IPS-18c (cell line): ENCODE results near the gene FAM24B.
"Not testable (repeated sequence)": the region's sequence is repeated elsewhere in the genome, so short reads cannot be mapped to it uniquely, and the experiment has no call there.

Experiments used
- H3K4me3 ChIP-seq: 2 replicates; pipeline ENCODE4 v1.7.0; 2013; ENCODE audit warnings: low read depth, mild to moderate bottlenecking, low read length, moderate library complexity; ENCODE audit not compliant: insufficient read depth
- H3K9me3 ChIP-seq: one replicate; pipeline ENCODE4 v1.6.1; 2013; ENCODE audit warnings: mild to moderate bottlenecking, low read length, moderate library complexity; ENCODE audit not compliant: control insufficient read depth, insufficient read depth

The FAM24B gene

DNA sequence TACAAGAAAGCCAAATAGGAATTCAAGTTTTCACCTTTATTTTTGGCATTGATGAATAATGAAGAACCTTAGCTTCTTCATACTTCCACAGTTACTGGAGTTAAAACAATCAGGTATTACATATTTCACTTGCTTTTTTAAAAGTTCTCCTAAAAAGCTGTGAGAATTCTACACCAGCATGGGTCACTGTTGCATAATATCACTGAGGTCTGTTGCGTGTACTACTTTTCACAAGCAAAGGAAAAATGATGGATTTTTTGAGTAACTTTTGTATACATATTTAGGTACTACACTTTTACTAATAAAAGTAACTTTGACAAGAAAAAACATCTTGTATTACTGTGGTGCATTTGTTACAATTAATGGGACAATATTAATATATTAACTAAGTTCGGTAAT lies 15.2 kb downstream of the FAM24B start:
- Histone ChIP-seq H3K9me3 (peaks cover 8% of the 10 kb centered on the region), H3K4me3 (no peak overlapping the region)

GRCh38 chr10:122863216-122864193 lies 15.9 kb downstream of the FAM24B start:
- Histone ChIP-seq H3K9me3 (peaks cover 8% of the 10 kb centered on the region), H3K4me3 (no peak overlapping the region)

DNA sequence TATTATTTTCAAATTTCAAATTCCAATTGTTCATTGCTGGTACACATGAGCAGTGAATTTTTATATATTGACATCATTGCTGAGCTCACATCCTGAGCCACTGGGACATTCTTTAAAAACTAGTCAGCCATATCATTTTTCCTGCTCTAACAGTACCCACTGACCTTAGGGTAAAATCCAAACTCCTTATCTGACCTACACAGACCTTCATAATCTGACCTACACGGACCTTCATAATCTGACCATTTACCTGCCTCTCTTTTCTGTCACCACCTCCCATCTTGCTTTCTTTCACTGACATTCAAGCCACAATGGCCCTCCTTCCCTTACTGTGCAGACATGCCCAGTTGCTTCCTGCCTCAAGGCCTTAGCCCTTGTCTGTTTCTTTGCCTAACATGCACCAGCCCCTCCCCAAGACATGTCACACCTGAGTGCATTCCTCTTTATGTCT lies 17.6 kb downstream of the FAM24B start:
- H3K4me3 ChIP-seq: no peak overlapping the region
- peaks cover 3% of the 10 kb centered on the region for H3K9me3 ChIP-seq

DNA sequence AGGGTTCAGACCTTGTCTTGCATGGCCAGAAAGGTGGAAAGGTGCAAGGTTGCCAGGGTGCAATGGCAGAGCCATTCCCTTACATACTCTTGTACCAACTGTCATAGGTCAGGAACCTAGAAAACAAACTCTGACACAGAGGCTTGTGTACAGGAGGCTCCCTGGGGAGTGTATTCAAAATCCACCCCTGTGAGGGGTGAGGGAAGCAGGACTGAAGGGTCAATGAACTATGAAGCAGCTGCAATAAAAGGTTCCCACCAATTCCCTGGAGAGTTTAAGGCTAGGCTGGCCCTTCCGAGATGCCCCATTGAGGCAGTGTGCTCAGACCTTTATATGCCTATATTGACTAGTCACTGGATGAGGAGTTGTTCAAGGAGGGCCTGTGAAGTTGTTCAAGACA lies 19.9 kb downstream of the FAM24B start:
- Histone ChIP-seq H3K4me3 (no peak overlapping the region), H3K9me3 (no peaks in the 10 kb centered on the region)

DNA sequence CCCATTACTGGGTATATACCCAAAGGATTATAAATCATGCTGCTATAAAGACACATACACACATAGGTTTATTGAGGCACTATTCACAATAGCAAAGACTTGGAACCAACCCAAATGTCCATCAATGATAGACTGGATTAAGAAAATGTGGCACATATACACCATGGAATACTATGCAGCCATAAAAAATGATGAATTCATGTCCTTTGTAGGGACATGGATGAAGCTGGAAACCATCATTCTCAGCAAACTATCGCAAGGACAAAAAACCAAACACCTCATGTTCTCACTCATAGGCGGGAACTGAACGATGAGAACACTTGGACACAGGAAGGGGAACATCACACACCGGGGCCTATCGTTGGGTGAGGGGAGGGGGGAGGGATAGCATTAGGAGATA lies 21.3 kb downstream of the FAM24B start:
- H3K4me3 ChIP-seq, H3K9me3 ChIP-seq: not testable (repeated sequence)

DNA sequence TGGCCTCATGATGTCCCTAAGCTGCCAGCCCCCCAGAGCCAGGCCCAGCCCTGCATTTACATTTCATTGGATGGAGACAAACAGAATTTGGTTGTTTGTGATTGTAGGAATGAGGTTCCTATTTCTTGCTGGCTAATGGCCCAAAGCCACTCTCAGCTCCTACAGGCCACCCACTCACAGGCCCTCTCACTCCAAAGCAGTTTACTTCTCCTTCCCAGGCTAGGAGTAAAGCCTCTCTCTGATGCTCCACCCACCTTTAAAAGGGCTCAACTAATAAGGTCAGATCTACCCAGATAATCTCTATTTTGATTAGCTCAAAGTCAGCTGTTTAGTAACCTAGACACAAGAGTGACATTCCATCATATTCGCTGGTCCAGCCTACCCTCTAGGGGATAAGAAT lies 22.5 kb downstream of the FAM24B start:
- H3K9me3 ChIP-seq: no peaks in the 10 kb centered on the region
- no peak overlapping the region for H3K4me3 ChIP-seq

DNA sequence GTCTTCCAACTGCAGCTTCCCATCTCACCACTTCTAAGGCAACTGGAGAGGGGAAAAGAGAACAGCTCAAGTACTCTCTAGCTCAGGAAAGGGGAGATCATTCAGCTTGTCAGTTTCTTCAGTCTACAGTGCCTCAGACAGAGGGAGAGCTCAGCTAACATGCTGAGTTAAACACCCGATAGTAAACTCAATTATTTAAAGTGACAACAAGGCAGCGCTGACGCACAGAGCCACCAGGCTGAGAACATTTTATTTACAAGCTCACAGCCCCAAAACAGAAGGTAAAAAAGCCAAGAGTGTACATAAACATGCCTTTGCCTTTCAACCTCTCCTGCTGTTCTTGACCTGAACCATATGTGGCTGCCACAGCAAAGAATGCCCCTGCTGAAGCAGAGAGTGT lies 23.6 kb downstream of the FAM24B start:
- Histone ChIP-seq H3K9me3 (no peaks in the 10 kb centered on the region), H3K4me3 (no peak overlapping the region)

DNA sequence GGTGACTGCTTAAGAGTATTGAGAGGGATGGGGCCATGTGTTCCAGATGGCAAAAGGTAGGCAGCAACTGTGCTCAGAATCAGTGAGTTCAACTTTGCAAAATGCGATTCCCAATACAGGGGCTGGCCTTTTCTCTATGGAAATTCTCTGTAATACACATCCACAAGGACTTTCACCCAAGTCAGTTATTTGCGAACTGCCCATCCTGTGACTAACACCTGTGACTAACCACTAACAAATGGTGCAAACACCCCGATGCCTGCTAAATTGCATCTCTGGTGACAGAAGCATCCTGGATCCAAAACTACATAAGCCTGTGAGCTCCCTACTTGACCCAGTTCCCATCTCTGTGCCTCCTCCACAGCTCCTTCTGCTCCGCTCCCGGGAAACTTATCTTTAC lies 24.7 kb downstream of the FAM24B start:
- Histone ChIP-seq H3K4me3 (no peak overlapping the region), H3K9me3 (no peaks in the 10 kb centered on the region)

- no peaks in the 10 kb centered on the region for H3K9me3 ChIP-seq
Observed at GRCh38 chr10:122853665-122854313, 25.6 kb downstream of the FAM24B start.

DNA sequence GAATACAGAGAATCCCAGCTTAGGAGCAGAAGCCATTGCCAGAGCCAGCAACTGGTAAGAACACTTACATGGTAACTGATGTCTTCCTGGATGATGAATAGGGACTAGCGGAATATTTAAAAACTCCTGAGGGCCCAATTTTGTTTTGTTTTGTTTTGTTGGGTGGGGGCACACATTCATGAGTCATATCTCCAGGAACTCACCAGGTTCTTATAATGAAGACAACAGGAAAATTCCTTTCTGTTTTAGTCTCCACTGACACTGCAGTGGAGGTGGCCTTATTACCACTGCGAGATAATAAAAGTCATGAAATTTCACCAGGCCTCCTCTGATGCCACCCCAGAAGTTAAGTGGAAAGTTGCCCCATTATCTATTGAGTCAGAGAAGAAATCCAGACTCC lies 27.1 kb downstream of the FAM24B start:
- Histone ChIP-seq H3K9me3 (no peaks in the 10 kb centered on the region), H3K4me3 (no peak overlapping the region)

More at GRCh38 chr10:122853665-122854313, 25.6 kb downstream of the FAM24B start:
- H3K4me3 ChIP-seq: no peak overlapping the region

DNA sequence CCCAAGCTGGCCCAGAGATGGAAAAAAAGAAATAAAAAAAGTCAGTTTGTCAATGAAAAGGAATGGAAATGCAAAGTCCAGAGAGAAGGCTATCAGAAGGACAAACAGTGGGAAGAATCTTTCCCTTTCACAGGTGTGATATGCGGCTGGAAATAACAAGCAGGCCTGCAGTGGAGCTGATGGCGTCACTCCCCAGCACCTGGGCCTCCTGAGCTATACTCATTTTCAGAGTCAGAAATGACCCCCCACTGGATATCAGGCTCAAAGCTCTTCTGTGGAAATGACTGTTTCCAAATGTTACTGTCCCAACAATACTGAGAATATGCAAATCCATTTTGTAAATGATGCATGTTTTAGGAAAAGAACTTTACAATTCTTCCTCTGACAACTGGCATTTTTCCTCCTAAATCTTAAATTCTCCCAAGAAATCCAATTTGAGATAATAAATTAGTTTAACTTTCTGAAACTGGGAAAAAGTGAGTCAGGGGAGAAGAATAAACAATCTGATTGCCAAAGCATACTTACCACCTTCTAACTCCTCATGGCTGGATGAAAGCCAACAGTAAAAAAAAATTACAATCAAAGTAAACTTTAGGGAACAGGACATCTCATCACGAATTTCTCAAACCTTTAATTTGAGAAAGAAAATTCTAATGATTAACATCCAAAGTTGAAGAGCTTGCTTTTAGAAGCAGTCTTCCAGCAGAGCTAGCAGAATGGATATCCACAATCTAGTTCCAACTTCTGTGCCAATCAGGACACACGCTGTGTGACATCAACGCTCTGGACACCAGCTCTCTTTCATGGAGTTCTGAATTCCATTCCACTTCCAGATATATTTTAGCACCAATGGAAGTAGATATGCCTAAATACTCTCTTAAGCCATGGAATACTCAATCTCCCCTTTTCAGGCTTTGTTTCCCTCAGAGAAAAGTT lies 28.4 kb downstream of the FAM24B start:
- Histone ChIP-seq H3K9me3 (no peaks in the 10 kb centered on the region), H3K4me3 (no peak overlapping the region)

GRCh38 chr10:122849900-122850605 lies 29.3 kb downstream of the FAM24B start:
- no peaks in the 10 kb centered on the region for H3K9me3 ChIP-seq
- no peak overlapping the region for H3K4me3 ChIP-seq

GRCh38 chr10:122849090-122849489 lies 30.3 kb downstream of the FAM24B start:
- Histone ChIP-seq H3K4me3 (no peak overlapping the region), H3K9me3 (peaks cover under 1% of the 10 kb centered on the region)

DNA sequence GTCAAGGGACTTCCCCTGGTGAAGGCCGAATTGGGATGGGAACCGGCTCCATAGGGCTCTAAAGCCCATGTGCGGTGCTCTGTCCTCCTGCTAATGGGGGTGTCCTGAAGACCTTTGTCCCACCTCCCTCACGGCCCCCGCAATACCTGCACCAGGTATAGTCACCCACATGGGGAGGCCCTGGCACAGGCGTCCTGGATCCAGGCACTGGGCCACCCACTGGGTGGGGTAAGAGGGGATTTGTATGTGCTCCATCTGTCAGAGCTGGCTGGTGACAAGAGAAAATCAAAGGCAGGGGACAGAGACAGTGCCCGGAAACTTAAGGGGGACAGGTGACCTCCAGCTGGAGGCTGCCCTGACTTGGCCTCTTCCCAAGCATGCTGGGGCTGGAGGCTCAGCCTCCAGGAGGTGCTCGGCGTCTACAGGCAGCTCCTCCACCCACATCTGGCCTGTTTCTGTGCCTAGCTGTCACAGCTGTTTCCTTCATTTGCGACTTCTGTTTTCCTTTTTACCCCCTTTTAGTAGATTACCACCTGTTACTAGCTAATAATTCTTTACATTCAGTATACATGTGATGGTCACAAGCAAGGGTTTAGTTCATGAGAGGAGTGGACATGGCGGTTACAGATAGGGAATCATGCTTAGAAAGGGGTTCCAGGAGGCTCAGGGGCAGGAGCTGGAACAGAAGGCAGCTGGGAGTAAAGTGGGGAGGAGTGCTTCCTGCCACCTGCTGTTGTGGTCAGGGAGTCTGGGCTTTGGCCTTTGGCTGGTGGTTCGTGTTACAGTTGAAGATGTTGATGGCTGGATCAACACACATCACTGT lies 31.4 kb downstream of the FAM24B start:
- H3K9me3 ChIP-seq: peaks cover 2% of the 10 kb centered on the region

GRCh38 chr10:122845783-122846332 lies 33.5 kb downstream of the FAM24B start, which contains the start of gene CUZD1:
Gene CUZD1, minus strand, starts transcription at chr10:122845857. Its CDS starts 14 bp downstream, at chr10:122845843.
- Histone ChIP-seq H3K4me3 (no peak within 1 kb of the TSS), H3K9me3 (peaks cover 2% of the 10 kb centered on the region)

More for the DNA sequence above, 31.4 kb downstream of the FAM24B start:
- no peak overlapping the region for H3K4me3 ChIP-seq

DNA sequence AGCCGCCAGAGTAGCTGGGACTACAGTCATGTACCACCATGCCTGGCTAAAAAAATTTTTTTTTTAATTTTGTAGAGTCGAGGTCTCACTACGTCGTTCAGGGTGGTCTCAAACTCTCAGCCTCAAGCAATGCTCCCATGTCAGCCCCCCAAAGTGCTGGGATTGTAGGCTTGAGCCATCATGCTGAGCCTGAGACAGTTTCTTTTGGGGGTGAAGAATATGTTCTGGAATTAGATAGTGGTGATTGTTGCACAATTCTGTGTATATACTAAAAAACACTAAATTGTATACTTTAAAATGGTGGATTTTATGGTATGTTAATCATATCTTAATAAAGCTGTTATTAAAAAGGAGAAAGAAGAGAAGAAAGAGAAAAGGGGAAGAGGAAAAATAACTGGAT lies 35.2 kb downstream of the FAM24B start:
- Histone ChIP-seq H3K4me3 (no peak overlapping the region), H3K9me3 (peaks cover 2% of the 10 kb centered on the region)
